ENCODE results near the gene ZNF507.
"Not testable (repeated sequence)": the region's sequence is repeated elsewhere in the genome, so short reads cannot be mapped to it uniquely, and the experiment has no call there.

ZNF507 gene

GRCh38 chr19:32406161-32407003, 61.0 kb downstream of the ZNF507 start:
- DNase-seq (ENCODE audit: extremely low read depth in 1 of 2, low read depth in 1 of 2), result no peak

GRCh38 chr19:32407004-32407992, 61.9 kb downstream of the ZNF507 start:
- DNase-seq (ENCODE audit: extremely low read depth in 1 of 2, low read depth in 1 of 2), result no peak

GRCh38 chr19:32415246-32415645, 69.8 kb downstream of the ZNF507 start:
- no peak for DNase-seq (ENCODE audit: extremely low read depth in 1 of 2, low read depth in 1 of 2)

GRCh38 chr19:32415669-32416068, 70.3 kb downstream of the ZNF507 start:
- no peak for DNase-seq (ENCODE audit: extremely low read depth in 1 of 2, low read depth in 1 of 2)

GRCh38 chr19:32416749-32417456, 71.5 kb downstream of the ZNF507 start:
- DNase-seq (ENCODE audit: extremely low read depth in 1 of 2, low read depth in 1 of 2), result no peak

- DNase-seq (ENCODE audit: extremely low read depth in 1 of 2, low read depth in 1 of 2), result no peak
These were observed 72.7 kb downstream of the ZNF507 start for GRCh38 chr19:32418155-32418554.

GRCh38 chr19:32421589-32422361, 76.4 kb downstream of the ZNF507 start:
- no peak for DNase-seq (ENCODE audit: extremely low read depth in 1 of 2, low read depth in 1 of 2)

- no peak for DNase-seq (ENCODE audit: extremely low read depth in 1 of 2, low read depth in 1 of 2)
These were observed 77.0 kb downstream of the ZNF507 start for GRCh38 chr19:32422435-32422834.

- DNase-seq (ENCODE audit: extremely low read depth in 1 of 2, low read depth in 1 of 2), result not testable (repeated sequence)
These were observed 78.5 kb downstream of the ZNF507 start for GRCh38 chr19:32423944-32424343.

- DNase-seq (ENCODE audit: extremely low read depth in 1 of 2, low read depth in 1 of 2), result no peak
These were observed 82.1 kb downstream of the ZNF507 start for GRCh38 chr19:32427536-32427935.

GRCh38 chr19:32436692-32437091, 91.3 kb downstream of the ZNF507 start:
- DNase-seq (ENCODE audit: extremely low read depth in 1 of 2, low read depth in 1 of 2), result no peak

GRCh38 chr19:32437096-32437495, 91.7 kb downstream of the ZNF507 start:
- no peak for DNase-seq (ENCODE audit: extremely low read depth in 1 of 2, low read depth in 1 of 2)
